ENCODE data around the gene ABHD17A.

The ABHD17A gene

GRCh38 chr19:1909761-1910080 lies 24.4 kb upstream of the ABHD17A start:
- Histone ChIP-seq H3K36me3 (ENCODE audit: control insufficient read depth, insufficient read depth, low read length) (peaks cover 18% of the 10 kb centered on the region), H3K9ac (ENCODE audit: low read depth, low read length) (no peak overlapping the region), H3K27ac (ENCODE audit: low read depth, low read length) (no peak overlapping the region), H3K4me1 (ENCODE audit: control insufficient read depth, insufficient read depth, low read length) (no peaks in the 10 kb centered on the region; the same call in 1 of the 2 replicates), H3K4me3 (ENCODE audit: low read depth, low read length) (no peak overlapping the region), H3K27me3 (ENCODE audit: control insufficient read depth, insufficient read depth, low read length) (no peaks in the 10 kb centered on the region), H3K9me3 (ENCODE audit: control insufficient read depth, insufficient read depth, low read length) (no peaks in the 10 kb centered on the region)

DNA sequence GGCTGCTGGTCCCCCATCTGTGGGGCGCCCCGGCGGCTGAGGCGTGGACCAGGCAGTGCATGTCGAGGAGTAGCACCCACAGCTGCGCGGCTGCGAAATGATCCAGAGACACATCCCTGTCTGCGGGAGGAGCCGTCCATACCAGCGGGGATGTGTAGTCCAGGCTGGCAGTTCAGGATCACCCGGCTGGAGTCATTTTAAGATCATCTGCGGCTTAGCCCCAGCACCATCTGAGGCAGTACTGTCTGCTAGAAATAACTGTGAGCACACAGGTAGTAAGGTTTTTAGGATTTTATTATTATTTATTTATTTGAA lies 23.0 kb upstream of the ABHD17A start:
- Histone ChIP-seq H3K27me3 (ENCODE audit: control insufficient read depth, insufficient read depth, low read length) (no peaks in the 10 kb centered on the region), H3K4me1 (ENCODE audit: control insufficient read depth, insufficient read depth, low read length) (peaks cover 4% of the 10 kb centered on the region; the same call in 1 of the 2 replicates), H3K4me3 (ENCODE audit: low read depth, low read length) (no peak overlapping the region), H3K9me3 (ENCODE audit: control insufficient read depth, insufficient read depth, low read length) (no peaks in the 10 kb centered on the region), H3K9ac (ENCODE audit: low read depth, low read length) (no peak overlapping the region), H3K36me3 (ENCODE audit: control insufficient read depth, insufficient read depth, low read length) (peaks cover 14% of the 10 kb centered on the region), H3K27ac (ENCODE audit: low read depth, low read length) (no peak overlapping the region)

DNA sequence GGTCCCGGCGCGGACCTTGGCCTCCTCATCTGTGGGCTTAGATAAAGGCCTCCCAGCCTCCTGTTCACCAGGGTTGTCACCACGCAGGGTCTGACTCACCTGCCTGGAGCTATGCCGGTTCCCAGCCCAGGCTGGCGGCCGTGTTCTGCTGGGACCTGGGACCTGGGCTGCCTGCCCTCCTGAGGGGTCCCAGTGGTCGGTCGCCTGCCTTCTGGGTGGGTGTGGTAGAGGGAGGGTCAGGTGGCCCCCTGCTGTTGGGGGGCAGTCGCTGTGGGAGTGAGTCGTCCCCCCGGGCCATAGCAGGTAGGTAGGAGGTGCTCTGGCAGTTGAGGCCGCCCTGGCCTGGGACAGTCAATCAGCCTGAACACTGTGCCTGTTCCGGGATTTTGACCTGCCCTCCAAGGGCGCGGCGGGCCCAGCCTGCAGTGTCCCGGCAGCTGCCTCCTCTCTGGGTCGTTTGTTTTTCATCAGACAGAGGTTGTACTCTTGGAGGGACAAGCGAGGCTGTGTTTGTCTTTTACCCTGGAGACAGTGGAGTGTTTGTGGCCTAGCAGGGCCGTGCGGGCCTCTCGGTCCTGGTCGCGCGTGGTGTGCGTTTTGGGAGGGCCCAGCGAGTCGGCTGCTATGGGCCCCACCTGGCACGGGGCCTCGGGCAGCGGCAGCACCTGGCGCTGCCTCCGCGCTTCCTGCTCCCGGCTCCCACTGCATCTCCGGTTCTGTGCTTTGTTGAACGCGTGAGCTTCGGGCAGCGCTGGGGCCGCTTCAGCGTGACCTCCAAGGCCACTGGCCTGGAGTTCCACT lies 22.5 kb upstream of the ABHD17A start:
- H3K36me3 ChIP-seq (ENCODE audit: control insufficient read depth, insufficient read depth, low read length): peaks cover 9% of the 10 kb centered on the region
- H3K4me3 ChIP-seq (ENCODE audit: low read depth, low read length): no peak overlapping the region
- H3K9ac ChIP-seq (ENCODE audit: low read depth, low read length): no peak overlapping the region
- H3K27ac ChIP-seq (ENCODE audit: low read depth, low read length): no peak overlapping the region
- no peaks in the 10 kb centered on the region for H3K27me3 ChIP-seq (ENCODE audit: control insufficient read depth, insufficient read depth, low read length)
- H3K9me3 ChIP-seq (ENCODE audit: control insufficient read depth, insufficient read depth, low read length): no peaks in the 10 kb centered on the region
- H3K4me1 ChIP-seq (ENCODE audit: control insufficient read depth, insufficient read depth, low read length): peaks cover 4% of the 10 kb centered on the region; the same call in 1 of the 2 replicates

DNA sequence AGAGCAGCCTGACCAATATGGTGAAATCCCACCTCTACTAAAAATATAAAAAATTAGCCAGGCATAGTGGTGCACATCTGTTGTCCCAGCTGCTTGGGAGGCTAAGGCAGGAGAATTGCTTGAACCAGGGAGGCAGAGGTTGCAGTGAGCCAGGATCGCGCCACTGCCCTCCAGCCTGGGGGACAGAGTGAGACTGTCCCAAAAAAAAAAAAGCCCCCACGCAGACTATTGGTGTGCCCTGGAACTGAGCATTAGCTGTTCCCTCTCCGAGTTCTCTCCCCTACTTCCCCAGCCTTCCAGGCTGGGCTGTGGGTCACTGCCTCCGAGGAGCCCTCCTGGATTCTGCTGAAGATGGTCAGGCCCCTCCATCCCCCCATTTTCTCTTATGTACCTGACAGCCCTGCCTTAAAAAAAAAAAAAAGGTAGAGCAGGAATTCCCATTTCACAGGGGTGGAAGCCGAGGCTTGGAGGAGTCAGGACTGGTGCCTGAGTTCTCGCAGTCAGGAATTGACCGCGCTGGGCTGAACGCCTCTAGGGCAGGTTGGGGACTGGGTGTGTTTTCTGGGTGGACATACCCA lies 21.8 kb upstream of the ABHD17A start:
- H3K27me3 ChIP-seq (ENCODE audit: control insufficient read depth, insufficient read depth, low read length): no peaks in the 10 kb centered on the region
- no peak overlapping the region for H3K27ac ChIP-seq (ENCODE audit: low read depth, low read length)
- peaks cover 6% of the 10 kb centered on the region; the same call in 1 of the 2 replicates for H3K36me3 ChIP-seq (ENCODE audit: control insufficient read depth, insufficient read depth, low read length)
- no peaks in the 10 kb centered on the region for H3K9me3 ChIP-seq (ENCODE audit: control insufficient read depth, insufficient read depth, low read length)
- no peak overlapping the region for H3K9ac ChIP-seq (ENCODE audit: low read depth, low read length)
- H3K4me1 ChIP-seq (ENCODE audit: control insufficient read depth, insufficient read depth, low read length): peaks cover 4% of the 10 kb centered on the region; the same call in 1 of the 2 replicates
- H3K4me3 ChIP-seq (ENCODE audit: low read depth, low read length): no peak overlapping the region

DNA sequence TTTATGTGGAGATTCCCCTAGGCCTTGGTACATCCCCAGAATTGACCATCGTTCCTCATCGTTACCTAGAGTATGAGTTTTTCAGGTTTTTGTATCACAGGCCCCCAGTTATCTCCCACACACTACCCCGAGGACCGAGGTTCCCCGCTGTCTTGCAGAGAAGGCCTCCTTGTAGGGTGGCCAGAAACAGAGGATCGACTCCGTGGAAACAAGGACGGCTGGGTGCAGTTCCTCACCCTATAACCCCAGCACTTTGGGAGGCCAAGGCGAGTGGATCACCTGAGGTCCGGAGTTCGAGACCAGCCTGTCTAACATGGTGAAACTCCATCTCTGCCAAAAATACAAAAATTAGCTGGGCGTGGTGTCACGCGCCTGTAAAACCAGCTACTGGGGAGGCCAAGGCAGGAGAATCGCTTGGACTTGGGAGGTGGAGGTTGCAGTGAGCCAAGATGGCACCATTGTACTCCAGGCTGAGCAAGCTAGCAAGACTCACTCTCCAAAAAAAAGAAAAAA lies 20.6 kb upstream of the ABHD17A start:
- Histone ChIP-seq H3K4me1 (ENCODE audit: control insufficient read depth, insufficient read depth, low read length) (peaks cover 4% of the 10 kb centered on the region; the same call in 1 of the 2 replicates), H3K36me3 (ENCODE audit: control insufficient read depth, insufficient read depth, low read length) (peaks cover 2% of the 10 kb centered on the region; the same call in 1 of the 2 replicates), H3K27ac (ENCODE audit: low read depth, low read length) (peak overlapping the region; percentile 94), H3K9me3 (ENCODE audit: control insufficient read depth, insufficient read depth, low read length) (no peaks in the 10 kb centered on the region), H3K4me3 (ENCODE audit: low read depth, low read length) (peak overlapping the region; percentile 75), H3K27me3 (ENCODE audit: control insufficient read depth, insufficient read depth, low read length) (no peaks in the 10 kb centered on the region), H3K9ac (ENCODE audit: low read depth, low read length) (peak overlapping the region; percentile 40)

DNA sequence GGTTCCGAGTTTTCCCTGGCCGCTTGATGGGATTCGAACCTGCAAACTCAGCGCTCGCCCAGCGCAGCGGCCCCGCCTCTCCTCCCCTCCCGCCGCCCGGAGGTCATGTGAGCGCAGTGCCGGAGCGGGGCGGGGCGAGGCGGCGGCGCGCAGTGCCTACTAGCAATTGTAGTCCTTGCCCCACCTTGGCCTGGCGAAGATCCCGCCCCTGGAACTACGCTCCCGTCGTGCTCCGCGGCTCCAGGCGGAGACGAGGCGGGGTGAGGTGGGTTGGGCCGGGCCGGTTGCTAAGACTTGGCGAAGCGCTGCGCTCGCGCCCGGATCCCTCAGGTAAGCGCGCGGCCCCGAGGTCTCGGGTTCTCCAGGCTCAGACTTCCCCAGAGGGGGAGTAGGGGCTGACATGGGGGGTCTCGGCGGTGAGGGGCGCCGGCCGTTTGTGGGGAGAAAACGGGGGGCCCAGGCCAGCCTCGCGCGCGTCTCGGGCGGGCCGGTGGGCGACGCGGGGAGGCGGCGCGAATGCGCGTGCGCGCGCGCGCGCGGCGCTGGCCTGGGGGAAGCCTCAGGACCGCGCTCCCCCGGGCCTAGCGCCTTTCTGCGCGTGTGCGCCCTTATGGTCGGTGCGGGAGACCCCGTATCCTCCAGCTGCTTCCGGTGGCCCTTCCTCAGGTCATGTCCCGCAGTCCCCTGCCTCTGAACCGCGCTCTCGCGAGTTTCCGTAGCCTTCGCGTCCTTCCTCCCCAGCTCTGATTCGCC lies 20.0 kb upstream of the ABHD17A start, which contains the start of the genes ADAT3 and SCAMP4:
TSS of gene ADAT3 (plus strand) at position 290 of the 753 bp plus-strand sequence. CDS start 6,649 bp downstream, outside the sequence.
TSS of gene SCAMP4 (plus strand) at position 290 of the 753 bp plus-strand sequence. CDS start 9,621 bp downstream, outside the sequence.
- no peaks in the 10 kb centered on the region for H3K9me3 ChIP-seq (ENCODE audit: control insufficient read depth, insufficient read depth, low read length)
- H3K27ac ChIP-seq (ENCODE audit: low read depth, low read length): peak within 1 kb of the TSS; percentile 94
- peaks cover 2% of the 10 kb centered on the region; the same call in 1 of the 2 replicates for H3K36me3 ChIP-seq (ENCODE audit: control insufficient read depth, insufficient read depth, low read length)
- H3K4me1 ChIP-seq (ENCODE audit: control insufficient read depth, insufficient read depth, low read length): peaks cover 4% of the 10 kb centered on the region; the same call in 1 of the 2 replicates
- H3K4me3 ChIP-seq (ENCODE audit: low read depth, low read length): peak within 1 kb of the TSS; percentile 75
- peak within 1 kb of the TSS; percentile 74 for H3K9ac ChIP-seq (ENCODE audit: low read depth, low read length)
- no peaks in the 10 kb centered on the region for H3K27me3 ChIP-seq (ENCODE audit: control insufficient read depth, insufficient read depth, low read length)

DNA sequence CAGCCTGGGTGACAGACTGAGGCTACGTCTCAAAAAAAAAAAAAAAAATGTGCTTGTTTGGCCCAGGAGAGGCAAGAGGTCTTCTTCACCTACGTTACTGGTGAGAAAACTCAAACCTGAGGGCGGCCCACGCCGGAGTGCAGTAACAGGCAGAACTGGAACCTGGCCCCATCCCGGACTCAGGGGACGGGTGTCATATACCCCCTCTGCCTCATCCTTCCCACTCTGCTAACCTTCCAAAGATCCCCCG lies 19.5 kb upstream of the ABHD17A start:
- Histone ChIP-seq H3K4me1 (ENCODE audit: control insufficient read depth, insufficient read depth, low read length) (peaks cover 4% of the 10 kb centered on the region; the same call in 1 of the 2 replicates), H3K27me3 (ENCODE audit: control insufficient read depth, insufficient read depth, low read length) (no peaks in the 10 kb centered on the region), H3K36me3 (ENCODE audit: control insufficient read depth, insufficient read depth, low read length) (peaks cover 2% of the 10 kb centered on the region; the same call in 1 of the 2 replicates), H3K27ac (ENCODE audit: low read depth, low read length) (peak overlapping the region; percentile 94), H3K9ac (ENCODE audit: low read depth, low read length) (peak overlapping the region; percentile 74), H3K9me3 (ENCODE audit: control insufficient read depth, insufficient read depth, low read length) (no peaks in the 10 kb centered on the region), H3K4me3 (ENCODE audit: low read depth, low read length) (peak overlapping the region; percentile 75; the same call in 1 of the 2 replicates)

DNA sequence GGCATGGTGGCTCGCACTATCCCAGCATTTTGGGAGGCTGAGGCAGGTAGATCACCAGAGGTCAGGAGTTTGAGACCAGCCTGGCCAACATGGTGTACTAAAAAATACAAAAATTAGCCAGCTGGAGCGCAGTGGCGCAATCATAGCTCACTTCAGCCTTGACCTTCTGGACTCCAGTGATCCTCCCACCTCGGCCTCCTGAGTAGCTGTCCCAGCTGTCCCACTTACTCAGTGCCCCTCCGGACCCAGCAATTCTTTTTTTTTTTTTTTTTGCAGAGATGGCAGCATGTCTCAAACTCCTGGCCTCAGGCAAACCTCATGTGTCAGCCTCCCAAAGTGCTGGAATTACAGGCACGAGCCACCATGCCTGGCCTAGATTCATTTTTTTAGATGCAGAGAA lies 17.6 kb upstream of the ABHD17A start:
- Histone ChIP-seq H3K4me3 (ENCODE audit: low read depth, low read length) (no peak overlapping the region), H3K9ac (ENCODE audit: low read depth, low read length) (no peak overlapping the region), H3K27ac (ENCODE audit: low read depth, low read length) (no peak overlapping the region), H3K27me3 (ENCODE audit: control insufficient read depth, insufficient read depth, low read length) (no peaks in the 10 kb centered on the region), H3K9me3 (ENCODE audit: control insufficient read depth, insufficient read depth, low read length) (no peaks in the 10 kb centered on the region), H3K4me1 (ENCODE audit: control insufficient read depth, insufficient read depth, low read length) (peaks cover 4% of the 10 kb centered on the region; the same call in 1 of the 2 replicates), H3K36me3 (ENCODE audit: control insufficient read depth, insufficient read depth, low read length) (no peaks in the 10 kb centered on the region)

DNA sequence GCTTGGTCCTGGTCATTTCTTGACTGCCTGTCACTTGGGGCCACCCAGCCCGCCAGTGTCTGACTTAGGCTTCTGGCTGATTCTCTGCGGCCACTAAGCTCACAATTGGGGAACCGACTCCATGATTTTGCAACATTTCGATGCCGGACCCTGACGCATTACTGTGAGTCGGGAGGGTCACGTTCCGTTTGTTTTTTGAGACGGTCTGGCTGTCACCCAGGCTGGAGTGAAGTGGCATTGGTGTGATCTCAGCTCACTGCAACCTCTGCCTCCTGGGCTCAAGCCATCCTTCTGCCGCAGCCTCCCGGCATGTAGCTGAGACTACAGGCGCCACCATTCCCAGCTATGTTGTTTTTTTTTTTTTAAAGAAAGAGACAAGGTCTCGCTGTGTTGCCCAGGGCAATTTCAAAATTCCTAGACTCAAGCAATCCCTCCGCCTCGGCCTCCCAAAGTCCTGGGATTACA lies 16.7 kb upstream of the ABHD17A start:
- H3K27ac ChIP-seq (ENCODE audit: low read depth, low read length): no peak overlapping the region
- H3K9me3 ChIP-seq (ENCODE audit: control insufficient read depth, insufficient read depth, low read length): no peaks in the 10 kb centered on the region
- no peak overlapping the region for H3K9ac ChIP-seq (ENCODE audit: low read depth, low read length)
- no peak overlapping the region for H3K4me3 ChIP-seq (ENCODE audit: low read depth, low read length)
- H3K4me1 ChIP-seq (ENCODE audit: control insufficient read depth, insufficient read depth, low read length): peaks cover 4% of the 10 kb centered on the region; the same call in 1 of the 2 replicates
- H3K27me3 ChIP-seq (ENCODE audit: control insufficient read depth, insufficient read depth, low read length): no peaks in the 10 kb centered on the region
- H3K36me3 ChIP-seq (ENCODE audit: control insufficient read depth, insufficient read depth, low read length): no peaks in the 10 kb centered on the region

DNA sequence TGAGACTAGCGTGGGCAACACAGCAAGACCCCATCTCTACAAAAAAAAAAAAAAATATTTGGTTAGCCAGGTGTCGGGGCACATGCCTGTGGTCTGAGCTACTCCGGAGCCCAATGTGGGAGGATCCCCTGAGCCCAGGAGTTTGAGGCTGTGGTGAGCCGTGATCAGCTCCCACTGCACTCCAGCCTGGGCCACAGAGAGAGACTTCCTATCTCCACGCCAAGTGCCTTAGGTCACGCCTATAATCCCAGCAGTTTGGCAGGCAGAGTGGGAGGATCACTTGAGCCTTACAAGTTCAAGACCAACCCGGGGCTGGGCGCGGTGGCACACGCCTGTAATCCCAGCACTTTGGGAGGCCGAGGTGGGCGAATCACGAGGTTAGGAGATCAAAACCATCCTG lies 11.2 kb upstream of the ABHD17A start:
- Histone ChIP-seq H3K27ac (ENCODE audit: low read depth, low read length) (no peak overlapping the region), H3K4me1 (ENCODE audit: control insufficient read depth, insufficient read depth, low read length) (no peaks in the 10 kb centered on the region), H3K4me3 (ENCODE audit: low read depth, low read length) (no peak overlapping the region)

More for the DNA sequence above, 11.2 kb upstream of the ABHD17A start:
- Histone ChIP-seq H3K36me3 (ENCODE audit: control insufficient read depth, insufficient read depth, low read length) (no peaks in the 10 kb centered on the region), H3K27me3 (ENCODE audit: control insufficient read depth, insufficient read depth, low read length) (no peaks in the 10 kb centered on the region), H3K9me3 (ENCODE audit: control insufficient read depth, insufficient read depth, low read length) (no peaks in the 10 kb centered on the region), H3K9ac (ENCODE audit: low read depth, low read length) (no peak overlapping the region)
